ENCODE measurements around the gene PDE9A. TPM values are rescaled to one million over a fixed set of nuclear protein-coding genes. Genes with fewer than 3 reads are reported as not detected.
"Not testable (repeated sequence)": the region's sequence is repeated elsewhere in the genome, so short reads cannot be mapped to it uniquely, and the experiment has no call there.

The PDE9A gene
- total and polyA plus RNA-seq, 4 donors, result 2.6 to 16.2 (median 7.8) TPM

DNA sequence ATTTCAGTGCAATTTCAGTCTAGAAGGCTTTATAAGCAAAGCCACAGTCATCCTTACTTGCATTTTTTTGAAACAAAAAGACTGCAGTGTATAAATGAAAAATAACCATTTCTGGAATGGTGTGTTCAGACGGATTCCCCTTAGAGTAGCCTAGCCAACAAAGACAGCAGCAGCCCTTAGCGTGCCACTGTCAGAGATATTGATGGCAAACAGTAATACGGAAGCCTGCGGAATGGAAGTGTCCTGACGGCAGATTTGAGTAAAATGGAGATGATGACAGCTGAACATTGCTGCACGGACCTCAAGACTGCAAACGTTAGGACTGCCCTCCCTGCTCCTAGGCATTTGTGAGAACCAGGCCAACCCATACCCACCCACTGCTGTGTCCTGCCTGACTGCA lies 54.7 kb downstream of the PDE9A start:
- Histone ChIP-seq H3K4me3 (ENCODE audit: low read length in 2 of 2) (no peak overlapping the region), H3K27ac (ENCODE audit: low read depth in 1 of 2, low read length in 2 of 2) (no peak overlapping the region), H3K4me1 (ENCODE audit: control insufficient read depth in 1 of 2, insufficient read depth in 2 of 2, low read length in 2 of 2) (no peaks in the 10 kb centered on the region), H3K9me3 (ENCODE audit: control insufficient read depth, low read length) (no peaks in the 10 kb centered on the region), H3K36me3 (ENCODE audit: control insufficient read depth in 1 of 2, insufficient read depth in 2 of 2, low read length in 1 of 2) (no peaks in the 10 kb centered on the region), H3K27me3 (ENCODE audit: control insufficient read depth in 1 of 2, insufficient read depth in 2 of 2, low read length in 1 of 2) (no peaks in the 10 kb centered on the region)
- intact Hi-C loops (cut with DNase I), result no loop called here
- DNase-seq (no peak), ATAC-seq (ENCODE audit: low FRiP score) (no peak)
- WGBS, 2 donors, result 51 to 52% methylated on average over 7 of the region's 7 CpGs

DNA sequence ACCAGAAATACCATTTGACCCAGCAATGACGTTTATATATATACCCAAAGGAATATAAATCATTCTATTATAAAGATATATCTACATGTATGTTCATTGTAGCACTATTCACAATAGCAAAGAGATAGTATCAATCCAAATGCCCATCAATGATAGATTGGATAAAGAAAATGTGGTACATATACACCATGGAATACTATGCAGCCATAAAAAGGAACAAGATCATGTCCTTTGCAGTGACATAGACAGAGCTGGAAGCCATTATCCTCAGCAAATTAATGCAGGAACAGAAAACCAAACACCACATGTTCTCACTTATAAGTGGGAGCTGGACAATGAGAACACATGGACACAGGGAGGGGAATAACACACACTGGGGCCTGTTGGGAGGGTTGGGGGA lies 55.5 kb downstream of the PDE9A start:
- H3K27me3 ChIP-seq (ENCODE audit: control insufficient read depth in 1 of 2, insufficient read depth in 2 of 2, low read length in 1 of 2); H3K4me1 ChIP-seq (ENCODE audit: control insufficient read depth in 1 of 2, insufficient read depth in 2 of 2, low read length in 2 of 2); DNase-seq; H3K36me3 ChIP-seq (ENCODE audit: control insufficient read depth in 1 of 2, insufficient read depth in 2 of 2, low read length in 1 of 2); H3K9me3 ChIP-seq (ENCODE audit: control insufficient read depth, low read length); intact Hi-C loops (cut with DNase I); ATAC-seq (ENCODE audit: low FRiP score); H3K27ac ChIP-seq (ENCODE audit: low read depth in 1 of 2, low read length in 2 of 2); H3K4me3 ChIP-seq (ENCODE audit: low read length in 2 of 2): not testable (repeated sequence)
- 74% methylated on average over 1 of the region's 1 CpG for WGBS, 2 donors

DNA sequence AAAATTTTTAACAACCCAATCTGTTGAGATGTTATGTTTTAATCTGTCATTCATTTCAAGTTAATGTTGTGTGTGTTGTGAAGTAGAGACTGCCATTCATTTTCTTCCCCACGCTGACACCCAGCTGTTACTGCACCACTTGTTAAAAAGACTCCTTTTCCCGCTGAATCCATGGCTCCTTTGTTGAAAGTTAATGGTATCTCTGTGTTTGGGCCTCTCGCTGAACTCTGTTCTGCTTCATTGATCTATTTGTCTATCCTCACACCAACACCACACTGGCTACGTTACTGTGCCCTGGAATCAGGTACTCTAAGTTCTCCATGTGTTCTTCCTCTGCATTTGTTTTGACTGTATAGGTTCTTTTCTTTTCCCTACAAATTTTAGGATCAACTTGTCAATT lies 58.2 kb downstream of the PDE9A start:
- intact Hi-C loops (cut with DNase I), result no loop called here
- Histone ChIP-seq H3K9me3 (ENCODE audit: control insufficient read depth, low read length) (no peaks in the 10 kb centered on the region), H3K36me3 (ENCODE audit: control insufficient read depth in 1 of 2, insufficient read depth in 2 of 2, low read length in 1 of 2) (no peaks in the 10 kb centered on the region), H3K4me3 (ENCODE audit: low read length in 2 of 2) (no peak overlapping the region), H3K27ac (ENCODE audit: low read depth in 1 of 2, low read length in 2 of 2) (no peak overlapping the region), H3K27me3 (ENCODE audit: control insufficient read depth in 1 of 2, insufficient read depth in 2 of 2, low read length in 1 of 2) (no peaks in the 10 kb centered on the region), H3K4me1 (ENCODE audit: control insufficient read depth in 1 of 2, insufficient read depth in 2 of 2, low read length in 2 of 2) (no peaks in the 10 kb centered on the region)
- WGBS, 2 donors, result 71 to 75% methylated on average over 4 of the region's 4 CpGs
- DNase-seq (no peak), ATAC-seq (ENCODE audit: low FRiP score) (no peak)

DNA sequence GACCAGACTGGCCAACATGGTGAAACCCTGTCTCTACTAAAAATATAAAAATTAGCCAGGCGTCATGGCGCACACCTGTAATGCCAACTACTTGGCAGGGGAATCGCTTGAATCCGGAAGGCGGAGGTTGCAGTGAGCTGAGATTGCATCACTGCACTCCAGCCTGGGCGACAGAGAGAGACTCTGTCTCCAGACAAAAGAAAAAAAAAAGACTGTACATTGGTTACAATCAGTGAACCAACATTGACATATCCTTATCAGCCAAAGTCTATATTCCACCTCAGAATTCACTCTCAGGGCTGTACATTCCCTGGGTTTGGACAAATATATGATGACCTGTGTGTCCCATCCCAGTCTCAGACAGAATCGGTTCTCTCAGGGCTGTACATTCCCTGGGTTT lies 62.0 kb downstream of the PDE9A start:
- DNase-seq; H3K27ac ChIP-seq (ENCODE audit: low read depth in 1 of 2, low read length in 2 of 2); intact Hi-C loops (cut with DNase I); H3K27me3 ChIP-seq (ENCODE audit: control insufficient read depth in 1 of 2, insufficient read depth in 2 of 2, low read length in 1 of 2); H3K36me3 ChIP-seq (ENCODE audit: control insufficient read depth in 1 of 2, insufficient read depth in 2 of 2, low read length in 1 of 2); H3K4me3 ChIP-seq (ENCODE audit: low read length in 2 of 2); H3K4me1 ChIP-seq (ENCODE audit: control insufficient read depth in 1 of 2, insufficient read depth in 2 of 2, low read length in 2 of 2); ATAC-seq (ENCODE audit: low FRiP score); H3K9me3 ChIP-seq (ENCODE audit: control insufficient read depth, low read length): not testable (repeated sequence)
- WGBS, 2 donors, result 94 to 95% methylated on average over 7 of the region's 7 CpGs

DNA sequence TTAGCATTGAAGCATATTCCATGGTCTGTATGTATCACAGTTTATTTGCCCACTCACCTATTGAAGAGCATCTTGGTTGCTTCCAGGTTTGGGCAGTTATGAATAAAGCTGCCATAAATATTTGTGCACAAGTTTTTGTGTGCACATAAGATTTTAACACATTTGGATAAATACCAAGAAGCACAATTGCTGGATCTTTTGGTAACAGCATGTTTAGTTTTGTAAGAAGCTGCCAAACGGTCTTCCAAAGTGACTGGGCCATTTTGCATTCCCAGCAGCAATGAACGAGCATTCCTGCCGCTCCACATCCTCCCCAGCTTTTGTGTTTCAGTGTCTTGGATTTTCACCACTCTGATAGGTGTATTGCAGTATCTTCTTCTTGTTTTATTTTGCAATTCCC lies 62.7 kb downstream of the PDE9A start:
- 65 to 75% methylated on average over 3 of the region's 3 CpGs for WGBS, 2 donors
- no peak overlapping the region for H3K27ac ChIP-seq (ENCODE audit: low read depth in 1 of 2, low read length in 2 of 2)
- H3K27me3 ChIP-seq (ENCODE audit: control insufficient read depth in 1 of 2, insufficient read depth in 2 of 2, low read length in 1 of 2), result no peaks in the 10 kb centered on the region
- no peaks in the 10 kb centered on the region for H3K36me3 ChIP-seq (ENCODE audit: control insufficient read depth in 1 of 2, insufficient read depth in 2 of 2, low read length in 1 of 2)
- ATAC-seq (ENCODE audit: low FRiP score) (no peak), DNase-seq (no peak)
- intact Hi-C loops (cut with DNase I), result no loop called here
- no peaks in the 10 kb centered on the region for H3K4me1 ChIP-seq (ENCODE audit: control insufficient read depth in 1 of 2, insufficient read depth in 2 of 2, low read length in 2 of 2)
- no peak overlapping the region for H3K4me3 ChIP-seq (ENCODE audit: low read length in 2 of 2)
- no peaks in the 10 kb centered on the region for H3K9me3 ChIP-seq (ENCODE audit: control insufficient read depth, low read length)

DNA sequence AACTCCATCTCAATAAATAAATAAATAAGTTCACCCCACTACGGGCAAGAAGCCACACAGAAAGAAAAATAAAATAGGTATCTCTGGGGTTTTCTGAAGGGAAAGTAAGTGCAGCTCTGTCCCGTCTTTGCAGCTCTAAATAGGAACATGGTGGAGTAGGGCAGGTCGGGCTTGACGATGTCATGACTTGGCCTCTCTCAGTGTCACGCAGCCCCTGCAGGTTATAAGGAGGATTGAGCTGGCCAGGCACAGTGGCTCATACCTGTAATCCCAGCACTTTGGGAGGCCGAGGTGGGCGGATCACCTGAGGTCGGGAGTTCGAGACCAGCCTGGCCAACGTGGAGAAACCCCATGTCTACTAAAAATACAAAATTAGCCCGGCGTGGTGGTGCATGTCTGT lies 67.1 kb downstream of the PDE9A start:
- DNase-seq; H3K27me3 ChIP-seq (ENCODE audit: control insufficient read depth in 1 of 2, insufficient read depth in 2 of 2, low read length in 1 of 2); ATAC-seq (ENCODE audit: low FRiP score); H3K4me3 ChIP-seq (ENCODE audit: low read length in 2 of 2); H3K36me3 ChIP-seq (ENCODE audit: control insufficient read depth in 1 of 2, insufficient read depth in 2 of 2, low read length in 1 of 2); intact Hi-C loops (cut with DNase I); H3K4me1 ChIP-seq (ENCODE audit: control insufficient read depth in 1 of 2, insufficient read depth in 2 of 2, low read length in 2 of 2); H3K27ac ChIP-seq (ENCODE audit: low read depth in 1 of 2, low read length in 2 of 2); H3K9me3 ChIP-seq (ENCODE audit: control insufficient read depth, low read length): not testable (repeated sequence)
- WGBS, 2 donors, result 83 to 94% methylated on average over 12 of the region's 12 CpGs

DNA sequence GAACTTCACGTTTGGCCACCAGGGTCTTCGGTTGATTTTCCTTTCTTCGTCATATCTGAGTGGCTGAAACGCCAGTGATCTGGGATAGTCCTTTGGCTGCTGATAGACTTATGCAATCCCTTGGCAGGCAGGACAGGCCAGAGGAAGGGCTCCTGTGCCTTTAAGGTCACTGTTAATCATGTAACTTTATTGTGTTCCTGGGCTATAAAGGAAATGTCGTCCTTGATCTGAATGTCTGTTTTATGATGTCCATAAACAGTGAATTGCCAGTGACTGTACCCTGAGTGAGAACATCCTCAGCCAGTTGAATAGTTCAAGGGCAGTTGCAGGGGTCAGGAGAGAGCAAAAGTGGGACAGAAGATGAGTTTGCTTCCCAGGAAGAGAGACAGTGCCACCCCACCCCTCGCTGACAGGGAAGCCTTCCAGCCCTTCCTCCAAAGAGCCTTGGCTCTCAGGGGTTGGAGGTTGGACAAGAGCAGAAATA lies 68.0 kb downstream of the PDE9A start:
- intact Hi-C loops (cut with DNase I), result no loop called here
- no peak for ATAC-seq (ENCODE audit: low FRiP score)
- no peaks in the 10 kb centered on the region for H3K9me3 ChIP-seq (ENCODE audit: control insufficient read depth, low read length)
- H3K36me3 ChIP-seq (ENCODE audit: control insufficient read depth in 1 of 2, insufficient read depth in 2 of 2, low read length in 1 of 2), result no peaks in the 10 kb centered on the region
- no peak for DNase-seq
- 33 to 56% methylated on average over 6 of the region's 6 CpGs for WGBS, 2 donors
- no peaks in the 10 kb centered on the region for H3K4me1 ChIP-seq (ENCODE audit: control insufficient read depth in 1 of 2, insufficient read depth in 2 of 2, low read length in 2 of 2)
- H3K4me3 ChIP-seq (ENCODE audit: low read length in 2 of 2), result no peak overlapping the region
- no peak overlapping the region for H3K27ac ChIP-seq (ENCODE audit: low read depth in 1 of 2, low read length in 2 of 2)
- H3K27me3 ChIP-seq (ENCODE audit: control insufficient read depth in 1 of 2, insufficient read depth in 2 of 2, low read length in 1 of 2), result no peaks in the 10 kb centered on the region

DNA sequence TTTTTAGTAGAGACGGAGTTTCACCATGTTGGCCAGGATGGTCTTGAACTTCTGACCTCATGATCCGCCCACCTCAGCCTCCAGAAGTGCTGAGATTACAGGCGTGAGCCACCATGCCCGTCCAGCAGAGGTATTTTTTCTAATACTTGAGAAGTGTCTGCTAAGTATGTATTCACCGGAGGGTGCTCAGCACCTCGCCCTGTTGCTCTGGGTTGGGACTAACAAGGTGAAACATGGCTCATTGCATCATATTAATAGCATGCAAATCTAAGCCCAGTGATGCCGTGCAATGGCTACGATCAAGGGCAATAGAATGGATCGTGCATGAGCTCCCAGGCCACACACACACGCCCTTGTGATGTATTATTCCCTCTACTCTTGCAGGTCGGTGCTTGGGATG lies 68.7 kb downstream of the PDE9A start:
- H3K4me3 ChIP-seq (ENCODE audit: low read length in 2 of 2), result no peak overlapping the region
- DNase-seq (no peak), ATAC-seq (ENCODE audit: low FRiP score) (no peak)
- H3K4me1 ChIP-seq (ENCODE audit: control insufficient read depth in 1 of 2, insufficient read depth in 2 of 2, low read length in 2 of 2), result no peaks in the 10 kb centered on the region
- intact Hi-C loops (cut with DNase I), result no loop called here
- H3K27ac ChIP-seq (ENCODE audit: low read depth in 1 of 2, low read length in 2 of 2), result no peak overlapping the region
- no peaks in the 10 kb centered on the region for H3K27me3 ChIP-seq (ENCODE audit: control insufficient read depth in 1 of 2, insufficient read depth in 2 of 2, low read length in 1 of 2)
- WGBS, 2 donors, result 89 to 90% methylated on average over 11 of the region's 11 CpGs
- H3K9me3 ChIP-seq (ENCODE audit: control insufficient read depth, low read length), result no peaks in the 10 kb centered on the region
- H3K36me3 ChIP-seq (ENCODE audit: control insufficient read depth in 1 of 2, insufficient read depth in 2 of 2, low read length in 1 of 2), result no peaks in the 10 kb centered on the region

DNA sequence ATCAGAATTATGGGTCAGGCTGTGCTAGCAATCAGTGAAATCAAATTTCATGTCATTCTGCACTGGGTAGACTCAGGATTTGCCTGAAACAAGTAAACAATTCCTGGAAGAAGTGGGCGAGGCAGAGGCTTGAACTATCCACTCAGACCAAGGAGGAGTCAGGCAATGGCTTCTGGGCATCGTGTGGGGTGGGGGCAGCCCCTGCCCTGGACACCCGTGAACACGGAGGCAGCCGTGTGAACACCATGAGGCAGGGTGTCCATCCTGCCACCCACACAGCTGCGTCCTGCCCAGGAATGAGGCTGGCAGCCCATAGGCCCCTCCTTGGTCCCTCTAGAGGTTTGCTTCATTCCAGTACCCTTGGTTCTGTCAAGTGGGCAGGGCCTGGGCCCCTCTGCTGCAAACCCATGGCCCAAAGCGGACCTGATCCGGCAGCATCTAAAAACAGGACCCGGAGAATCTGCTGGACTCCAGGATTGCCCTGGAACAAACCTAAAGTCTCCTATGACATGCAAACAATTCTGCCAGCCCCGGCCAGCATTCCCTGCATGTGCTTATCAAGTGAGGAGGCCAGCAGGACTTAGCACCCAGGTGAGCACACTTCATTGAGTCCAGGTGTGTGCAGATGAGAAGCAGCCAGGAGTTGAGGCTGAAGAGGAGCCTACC lies 69.5 kb downstream of the PDE9A start:
- Histone ChIP-seq H3K27ac (ENCODE audit: low read depth in 1 of 2, low read length in 2 of 2) (no peak overlapping the region), H3K4me3 (ENCODE audit: low read length in 2 of 2) (no peak overlapping the region), H3K9me3 (ENCODE audit: control insufficient read depth, low read length) (no peaks in the 10 kb centered on the region), H3K4me1 (ENCODE audit: control insufficient read depth in 1 of 2, insufficient read depth in 2 of 2, low read length in 2 of 2) (no peaks in the 10 kb centered on the region), H3K36me3 (ENCODE audit: control insufficient read depth in 1 of 2, insufficient read depth in 2 of 2, low read length in 1 of 2) (no peaks in the 10 kb centered on the region), H3K27me3 (ENCODE audit: control insufficient read depth in 1 of 2, insufficient read depth in 2 of 2, low read length in 1 of 2) (no peaks in the 10 kb centered on the region)
- ATAC-seq (ENCODE audit: low FRiP score) (no peak), DNase-seq (no peak)
- intact Hi-C loops (cut with DNase I), result no loop called here
- WGBS, 2 donors, result 75 to 82% methylated on average over 10 of the region's 10 CpGs
